ENCODE data around the gene SLC24A3.

SLC24A3 gene

GRCh38 chr20:19564261-19564660 is 351.8 kb downstream of the SLC24A3 start:
- Histone ChIP-seq H4K20me1 (ENCODE audit: control insufficient read depth, insufficient read depth, low read depth, low read length) (no peaks in the 10 kb centered on the region), H3K4me3 (ENCODE audit: low read length) (no peak overlapping the region)
- no peak for TF ChIP-seq EZH2phosphoT487 (IDR thresholded peaks at IDR 0.05; ENCODE audit: borderline replicate concordance, low read length)
- no peak for TF ChIP-seq CTCF (IDR thresholded peaks at IDR 0.05; ENCODE audit: low read depth, low read length, poor library complexity, severe bottlenecking)

GRCh38 chr20:19565736-19566135 is 353.3 kb downstream of the SLC24A3 start:
- Histone ChIP-seq H3K9me3 (ENCODE audit: control insufficient read depth, insufficient read depth, low read length) (no peaks in the 10 kb centered on the region), H3K27ac (ENCODE audit: low read depth, low read length) (no peak overlapping the region), H3K79me2 (ENCODE audit: control insufficient read depth, low read length) (no peaks in the 10 kb centered on the region), H3K36me3 (ENCODE audit: control insufficient read depth, low read length) (no peaks in the 10 kb centered on the region), H3K4me3 (ENCODE audit: low read length) (no peak overlapping the region), H4K20me1 (ENCODE audit: control insufficient read depth, insufficient read depth, low read depth, low read length) (no peaks in the 10 kb centered on the region), H3F3A (ENCODE audit: control insufficient read depth, insufficient read depth) (no peaks in the 10 kb centered on the region), H3K4me1 (ENCODE audit: control insufficient read depth, low read length) (no peaks in the 10 kb centered on the region), H3K4me2 (ENCODE audit: low read length) (no peak overlapping the region), H3K9me2 (replicated peaks; ENCODE audit: control insufficient read depth, low read length) (no peaks in the 10 kb centered on the region), H3K27me3 (ENCODE audit: control insufficient read depth, low read length) (no peaks in the 10 kb centered on the region)
- TF ChIP-seq CTCF (IDR thresholded peaks at IDR 0.05; ENCODE audit: low read depth, low read length, poor library complexity, severe bottlenecking) (no peak), EZH2phosphoT487 (IDR thresholded peaks at IDR 0.05; ENCODE audit: borderline replicate concordance, low read length) (no peak)

More at GRCh38 chr20:19564261-19564660, 351.8 kb downstream of the SLC24A3 start:
- Histone ChIP-seq H3K27me3 (ENCODE audit: control insufficient read depth, low read length) (no peaks in the 10 kb centered on the region), H3K9me2 (replicated peaks; ENCODE audit: control insufficient read depth, low read length) (no peaks in the 10 kb centered on the region), H3K9me3 (ENCODE audit: control insufficient read depth, insufficient read depth, low read length) (no peaks in the 10 kb centered on the region), H3K79me2 (ENCODE audit: control insufficient read depth, low read length) (no peaks in the 10 kb centered on the region), H3K4me2 (ENCODE audit: low read length) (no peak overlapping the region), H3K27ac (ENCODE audit: low read depth, low read length) (no peak overlapping the region), H3K4me1 (ENCODE audit: control insufficient read depth, low read length) (no peaks in the 10 kb centered on the region), H3F3A (ENCODE audit: control insufficient read depth, insufficient read depth) (no peaks in the 10 kb centered on the region), H3K36me3 (ENCODE audit: control insufficient read depth, low read length) (no peaks in the 10 kb centered on the region)

GRCh38 chr20:19566226-19566945 is 353.9 kb downstream of the SLC24A3 start:
- Histone ChIP-seq H3K79me2 (ENCODE audit: control insufficient read depth, low read length) (no peaks in the 10 kb centered on the region), H3K36me3 (ENCODE audit: control insufficient read depth, low read length) (no peaks in the 10 kb centered on the region), H3K4me1 (ENCODE audit: control insufficient read depth, low read length) (no peaks in the 10 kb centered on the region), H3F3A (ENCODE audit: control insufficient read depth, insufficient read depth) (no peaks in the 10 kb centered on the region), H4K20me1 (ENCODE audit: control insufficient read depth, insufficient read depth, low read depth, low read length) (no peaks in the 10 kb centered on the region), H3K4me2 (ENCODE audit: low read length) (no peak overlapping the region), H3K9me3 (ENCODE audit: control insufficient read depth, insufficient read depth, low read length) (no peaks in the 10 kb centered on the region), H3K27me3 (ENCODE audit: control insufficient read depth, low read length) (no peaks in the 10 kb centered on the region), H3K27ac (ENCODE audit: low read depth, low read length) (no peak overlapping the region), H3K4me3 (ENCODE audit: low read length) (no peak overlapping the region), H3K9me2 (replicated peaks; ENCODE audit: control insufficient read depth, low read length) (no peaks in the 10 kb centered on the region)
- TF ChIP-seq EZH2phosphoT487 (IDR thresholded peaks at IDR 0.05; ENCODE audit: borderline replicate concordance, low read length) (no peak), CTCF (IDR thresholded peaks at IDR 0.05; ENCODE audit: low read depth, low read length, poor library complexity, severe bottlenecking) (no peak)

Data from DOHH2 (cell line).